Measurements from ENCODE around the gene SLC34A1. TPM values are rescaled to one million over a fixed set of nuclear protein-coding genes. Genes with fewer than 3 reads are reported as not detected.

SLC34A1 gene
- not detected in 5 replicates for total RNA-seq (2022; extraction: Qiagen RNA extraction)

GRCh38 chr5:177384134-177384533 is at the start of gene SLC34A1:
SLC34A1 (plus strand) TSS chr5:177384434; CDS start chr5:177385742, 1,308 bp downstream.

DNA sequence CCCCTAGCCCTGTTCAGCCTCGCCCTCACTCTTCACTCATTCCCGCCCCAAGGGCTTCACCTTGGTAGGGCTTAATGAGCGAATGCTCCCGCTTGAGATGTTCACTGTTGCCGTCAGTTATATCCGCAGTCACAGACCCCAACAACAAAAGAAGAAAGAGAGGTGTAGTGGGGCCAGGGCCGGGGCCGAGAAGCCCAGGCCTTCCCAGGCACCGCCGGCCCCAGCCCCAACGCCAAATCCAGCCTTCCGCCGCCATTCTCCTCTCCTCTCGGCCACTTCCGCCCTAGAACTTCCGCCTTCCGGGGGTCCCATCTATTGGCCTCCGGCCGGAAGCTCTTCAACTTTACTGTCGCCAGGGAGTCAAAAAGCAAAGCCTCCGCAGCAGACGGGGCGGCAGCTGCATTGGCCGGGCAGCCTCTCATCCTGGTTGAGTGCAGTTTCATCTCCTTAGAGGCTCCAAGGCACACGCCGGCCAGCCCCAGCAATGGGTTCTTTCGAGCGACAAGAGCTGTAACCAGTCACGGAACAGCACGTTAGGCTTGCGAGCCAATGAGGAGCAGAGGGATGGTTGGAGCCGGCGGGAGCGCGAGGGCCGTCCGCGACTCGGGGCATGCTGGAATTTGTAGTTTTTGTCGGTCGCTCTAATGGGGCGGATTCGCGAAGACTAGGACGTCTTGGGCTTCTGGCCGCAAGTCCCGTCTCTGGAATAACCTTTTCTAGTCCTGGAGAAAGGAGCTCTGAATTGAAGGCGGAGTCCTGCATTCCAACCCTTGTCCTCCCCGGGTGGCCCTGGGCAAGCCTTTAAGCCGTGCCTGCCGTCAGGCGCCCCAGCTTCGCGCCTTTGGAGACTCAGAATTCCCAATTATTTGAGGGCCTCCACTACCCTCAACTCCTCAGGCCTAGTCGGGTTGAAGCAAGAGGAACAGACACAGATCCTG is 32.6 kb upstream of the SLC34A1 start, which contains the start of gene LMAN2:
LMAN2 (minus strand) TSS at position 277 of the 938 bp plus-strand sequence; CDS start at position 256, 21 bp downstream.

GRCh38 chr5:177357459-177358351 is 26.5 kb upstream of the SLC34A1 start, which contains the start of gene RGS14:
RGS14 (plus strand) TSS chr5:177357924; CDS start chr5:177358025, 101 bp downstream.

GRCh38 chr5:177399997-177400868 is 16.0 kb downstream of the SLC34A1 start, which contains the start of gene PFN3:
PFN3 (minus strand) TSS chr5:177400661; CDS start chr5:177400576, 85 bp downstream.

DNA sequence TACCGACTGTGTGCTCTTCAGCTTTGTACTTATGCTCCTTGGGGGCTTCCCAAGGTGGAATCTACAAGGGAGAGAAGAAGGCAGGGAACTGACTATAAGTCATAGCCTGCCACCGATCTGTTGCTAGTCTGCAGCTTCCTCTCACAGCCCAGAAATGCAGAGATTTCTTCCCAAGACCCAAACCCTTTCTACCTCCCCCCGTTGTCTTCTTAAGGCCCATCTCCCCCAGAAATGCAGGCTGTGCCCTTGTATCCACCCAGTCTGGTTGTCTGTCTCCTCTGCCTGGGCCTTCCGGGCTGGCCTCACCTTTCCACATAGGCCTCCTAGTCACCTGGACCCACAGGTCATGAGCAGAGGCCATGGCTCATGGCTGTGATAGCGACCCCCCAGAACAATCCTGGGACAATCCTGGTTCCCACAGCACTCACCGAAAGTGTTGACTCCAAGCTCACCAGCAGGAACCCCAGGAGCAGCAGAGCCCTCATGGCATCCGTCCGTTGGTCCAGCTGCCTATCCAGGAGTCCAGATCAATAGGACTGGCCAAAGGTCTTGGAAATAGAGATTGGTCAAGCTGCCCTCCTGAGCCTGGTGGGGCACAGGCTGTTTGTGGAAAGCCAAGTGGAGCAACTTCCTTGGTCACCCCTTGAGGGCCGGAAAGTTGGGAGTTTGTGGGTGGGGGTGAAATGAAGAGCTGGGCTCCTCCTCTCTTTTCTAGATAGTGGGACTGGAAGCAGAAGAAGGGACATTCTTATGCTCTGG is 25.0 kb downstream of the SLC34A1 start, which contains the start of gene F12:
F12 (minus strand) TSS at position 522 of the 759 bp plus-strand sequence; CDS start at position 485, 37 bp downstream.

GRCh38 chr5:177426566-177427210 is 42.5 kb downstream of the SLC34A1 start, which contains the start of gene GRK6:
GRK6 (plus strand) TSS chr5:177426676; CDS start chr5:177426846, 170 bp downstream.

GRCh38 chr5:177446200-177447065 is 62.2 kb downstream of the SLC34A1 start, which contains the start of gene PRR7:
PRR7 (plus strand) TSS chr5:177446814; CDS start chr5:177455068, 8,254 bp downstream.

Other genes with a start within 250 kb of the SLC34A1 start
- gene RAB24, start 80.7 kb upstream of the SLC34A1 start, total RNA-seq (2022; extraction: Qiagen RNA extraction), result 20.1 to 26.7 TPM (median 24.3 TPM) in 5 replicates
- gene PRELID1, start 80.6 kb upstream of the SLC34A1 start, total RNA-seq (2022; extraction: Qiagen RNA extraction), result 283 to 398 TPM (median 374 TPM) in 5 replicates
- 14.2 to 23.9 TPM (median 16.8 TPM) in 5 replicates for gene MXD3, start 72.5 kb upstream of the SLC34A1 start, total RNA-seq (2022; extraction: Qiagen RNA extraction)
- gene LMAN2, start 32.8 kb upstream of the SLC34A1 start, total RNA-seq (2022; extraction: Qiagen RNA extraction), result 179 to 207 TPM (median 194 TPM) in 5 replicates
- gene RGS14, start 26.5 kb upstream of the SLC34A1 start, total RNA-seq (2022; extraction: Qiagen RNA extraction), result 3.6 to 6.4 TPM (median 4.8 TPM) in 5 replicates
- not detected in 5 replicates for gene PFN3, start 16.2 kb downstream of the SLC34A1 start, total RNA-seq (2022; extraction: Qiagen RNA extraction)
- 14.4 to 25.7 TPM (median 24.1 TPM) in 5 replicates for gene F12, start 25.1 kb downstream of the SLC34A1 start, total RNA-seq (2022; extraction: Qiagen RNA extraction)
- gene GRK6, start 42.2 kb downstream of the SLC34A1 start, total RNA-seq (2022; extraction: Qiagen RNA extraction), result 20.0 to 30.1 TPM (median 25.9 TPM) in 5 replicates
- 14.7 to 37.7 TPM (median 32.5 TPM) in 5 replicates for gene PRR7, start 62.4 kb downstream of the SLC34A1 start, total RNA-seq (2022; extraction: Qiagen RNA extraction)
- 55.1 to 73.3 TPM (median 68.6 TPM) in 5 replicates for gene DBN1, start 89.2 kb downstream of the SLC34A1 start, total RNA-seq (2022; extraction: Qiagen RNA extraction)
- 76.0 to 92.7 TPM (median 83.9 TPM) in 5 replicates for gene PDLIM7, start 113.2 kb downstream of the SLC34A1 start, total RNA-seq (2022; extraction: Qiagen RNA extraction)
- 2.8 to 6.3 TPM (median 4.0 TPM) in 5 replicates for gene DOK3, start 125.4 kb downstream of the SLC34A1 start, total RNA-seq (2022; extraction: Qiagen RNA extraction)
- 105 to 149 TPM (median 139 TPM) in 5 replicates for gene DDX41, start 132.5 kb downstream of the SLC34A1 start, total RNA-seq (2022; extraction: Qiagen RNA extraction)
- gene FAM193B, start 170.1 kb downstream of the SLC34A1 start, total RNA-seq (2022; extraction: Qiagen RNA extraction), result 25.2 to 32.8 TPM (median 29.0 TPM) in 5 replicates
- gene TMED9, start 207.8 kb downstream of the SLC34A1 start, total RNA-seq (2022; extraction: Qiagen RNA extraction), result 270 to 298 TPM (median 275 TPM) in 5 replicates
- gene B4GALT7, start 215.7 kb downstream of the SLC34A1 start, total RNA-seq (2022; extraction: Qiagen RNA extraction), result 20.2 to 29.4 TPM (median 27.6 TPM) in 5 replicates

Data from A549 treated with Mapracorat at 1 μM for 4 hours (cell line).